Measurements from ENCODE around the gene DDX4.
"Not testable (repeated sequence)": the region's sequence is repeated elsewhere in the genome, so short reads cannot be mapped to it uniquely, and the experiment has no call there.

DDX4 gene

GRCh38 chr5:55712023-55712859, 25.6 kb upstream of the DDX4 start, which contains the start of gene SLC38A9:
TSS of gene SLC38A9 (minus strand) at chr5:55712324. CDS start at chr5:55697958, 14,366 bp downstream.
- peak within 1 kb of the TSS; percentile 99 for H3K4me3 Mint-ChIP-seq
- H3K4me1 Mint-ChIP-seq (ENCODE audit: low read depth): peaks cover 27% of the 10 kb centered on the region
- peak within 1 kb of the TSS; percentile 88 for H3K27ac Mint-ChIP-seq
- peaks cover 22% of the 10 kb centered on the region for H3K36me3 Mint-ChIP-seq (ENCODE audit: low read depth)
- DNase-seq (ENCODE audit: low spot score): peak; percentile 92
- peaks cover 11% of the 10 kb centered on the region for H3K9me3 Mint-ChIP-seq
- H3K27me3 Mint-ChIP-seq (ENCODE audit: low read depth): no peaks in the 10 kb centered on the region

GRCh38 chr5:55713871-55714270, 24.0 kb upstream of the DDX4 start:
- Mint-ChIP-seq H3K4me1 (ENCODE audit: low read depth) (peaks cover 16% of the 10 kb centered on the region), H3K36me3 (ENCODE audit: low read depth) (peaks cover 6% of the 10 kb centered on the region), H3K9me3 (peaks cover 11% of the 10 kb centered on the region), H3K27me3 (ENCODE audit: low read depth) (no peaks in the 10 kb centered on the region), H3K27ac (no peak overlapping the region), H3K4me3 (no peak overlapping the region)
- DNase-seq (ENCODE audit: low spot score): no peak

GRCh38 chr5:55714339-55714738, 23.5 kb upstream of the DDX4 start:
- Mint-ChIP-seq H3K27me3 (ENCODE audit: low read depth) (no peaks in the 10 kb centered on the region), H3K4me3 (no peak overlapping the region), H3K36me3 (ENCODE audit: low read depth) (peaks cover 5% of the 10 kb centered on the region), H3K27ac (no peak overlapping the region), H3K9me3 (peaks cover 15% of the 10 kb centered on the region), H3K4me1 (ENCODE audit: low read depth) (peaks cover 13% of the 10 kb centered on the region)
- DNase-seq (ENCODE audit: low spot score): no peak

GRCh38 chr5:55714749-55715148, 23.1 kb upstream of the DDX4 start:
- H3K9me3 Mint-ChIP-seq: peaks cover 15% of the 10 kb centered on the region
- no peak overlapping the region for H3K4me3 Mint-ChIP-seq
- H3K27ac Mint-ChIP-seq: no peak overlapping the region
- peaks cover 5% of the 10 kb centered on the region for H3K36me3 Mint-ChIP-seq (ENCODE audit: low read depth)
- no peaks in the 10 kb centered on the region for H3K27me3 Mint-ChIP-seq (ENCODE audit: low read depth)
- H3K4me1 Mint-ChIP-seq (ENCODE audit: low read depth): peaks cover 13% of the 10 kb centered on the region
- DNase-seq (ENCODE audit: low spot score): no peak

GRCh38 chr5:55715519-55716078, 22.3 kb upstream of the DDX4 start:
- H3K4me3 Mint-ChIP-seq: no peak overlapping the region
- peaks cover 5% of the 10 kb centered on the region for H3K36me3 Mint-ChIP-seq (ENCODE audit: low read depth)
- peaks cover 15% of the 10 kb centered on the region for H3K9me3 Mint-ChIP-seq
- peaks cover 15% of the 10 kb centered on the region for H3K4me1 Mint-ChIP-seq (ENCODE audit: low read depth)
- H3K27ac Mint-ChIP-seq: no peak overlapping the region
- DNase-seq (ENCODE audit: low spot score): no peak
- no peaks in the 10 kb centered on the region for H3K27me3 Mint-ChIP-seq (ENCODE audit: low read depth)

GRCh38 chr5:55719026-55719425, 18.8 kb upstream of the DDX4 start:
- not testable (repeated sequence) for H3K4me1 Mint-ChIP-seq (ENCODE audit: low read depth); H3K36me3 Mint-ChIP-seq (ENCODE audit: low read depth); H3K4me3 Mint-ChIP-seq; DNase-seq (ENCODE audit: low spot score); H3K27ac Mint-ChIP-seq; H3K27me3 Mint-ChIP-seq (ENCODE audit: low read depth)
- H3K9me3 Mint-ChIP-seq: peaks cover 15% of the 10 kb centered on the region

- Mint-ChIP-seq H3K9me3 (peaks cover 14% of the 10 kb centered on the region), H3K4me3 (no peak overlapping the region), H3K27ac (no peak overlapping the region), H3K36me3 (ENCODE audit: low read depth) (peaks cover 5% of the 10 kb centered on the region), H3K4me1 (ENCODE audit: low read depth) (peaks cover 11% of the 10 kb centered on the region), H3K27me3 (ENCODE audit: low read depth) (no peaks in the 10 kb centered on the region)
- DNase-seq (ENCODE audit: low spot score): no peak
Measured at GRCh38 chr5:55720188-55720703, 17.6 kb upstream of the DDX4 start.

- no peak overlapping the region for H3K4me3 Mint-ChIP-seq
- H3K27ac Mint-ChIP-seq: no peak overlapping the region
- peaks cover 12% of the 10 kb centered on the region for H3K4me1 Mint-ChIP-seq (ENCODE audit: low read depth)
- no peaks in the 10 kb centered on the region for H3K36me3 Mint-ChIP-seq (ENCODE audit: low read depth)
- H3K27me3 Mint-ChIP-seq (ENCODE audit: low read depth): no peaks in the 10 kb centered on the region
- H3K9me3 Mint-ChIP-seq: peaks cover under 1% of the 10 kb centered on the region
- DNase-seq (ENCODE audit: low spot score): no peak
Measured at GRCh38 chr5:55724281-55724680, 13.6 kb upstream of the DDX4 start.

- peaks cover 14% of the 10 kb centered on the region for H3K27me3 Mint-ChIP-seq (ENCODE audit: low read depth)
- DNase-seq (ENCODE audit: low spot score): no peak
- no peaks in the 10 kb centered on the region for H3K9me3 Mint-ChIP-seq
- peaks cover 4% of the 10 kb centered on the region for H3K4me1 Mint-ChIP-seq (ENCODE audit: low read depth)
- H3K4me3 Mint-ChIP-seq: no peak overlapping the region
- H3K36me3 Mint-ChIP-seq (ENCODE audit: low read depth): no peaks in the 10 kb centered on the region
- H3K27ac Mint-ChIP-seq: no peak overlapping the region
Measured at GRCh38 chr5:55731848-55732247, 6.0 kb upstream of the DDX4 start.

- H3K4me3 Mint-ChIP-seq: no peak overlapping the region
- H3K4me1 Mint-ChIP-seq (ENCODE audit: low read depth): peaks cover 3% of the 10 kb centered on the region
- DNase-seq (ENCODE audit: low spot score): no peak
- peaks cover 14% of the 10 kb centered on the region for H3K27me3 Mint-ChIP-seq (ENCODE audit: low read depth)
- no peaks in the 10 kb centered on the region for H3K36me3 Mint-ChIP-seq (ENCODE audit: low read depth)
- H3K27ac Mint-ChIP-seq: no peak overlapping the region
- no peaks in the 10 kb centered on the region for H3K9me3 Mint-ChIP-seq
Measured at GRCh38 chr5:55732585-55732984, 5.3 kb upstream of the DDX4 start.

- H3K9me3 Mint-ChIP-seq: no peaks in the 10 kb centered on the region
- no peak for DNase-seq (ENCODE audit: low spot score)
- peaks cover 18% of the 10 kb centered on the region for H3K27me3 Mint-ChIP-seq (ENCODE audit: low read depth)
- no peak overlapping the region for H3K4me3 Mint-ChIP-seq
- H3K36me3 Mint-ChIP-seq (ENCODE audit: low read depth): no peaks in the 10 kb centered on the region
- peaks cover 4% of the 10 kb centered on the region for H3K4me1 Mint-ChIP-seq (ENCODE audit: low read depth)
- H3K27ac Mint-ChIP-seq: no peak overlapping the region
Measured at GRCh38 chr5:55734658-55735057, 3.2 kb upstream of the DDX4 start.

- H3K27ac Mint-ChIP-seq: no peak overlapping the region
Measured at GRCh38 chr5:55742778-55743177, 4.9 kb downstream of the DDX4 start.

GRCh38 chr5:55747778-55748318, 10.0 kb downstream of the DDX4 start:
- no peaks in the 10 kb centered on the region for H3K36me3 Mint-ChIP-seq (ENCODE audit: low read depth)
- no peak overlapping the region for H3K27ac Mint-ChIP-seq
- no peaks in the 10 kb centered on the region for H3K9me3 Mint-ChIP-seq
- DNase-seq (ENCODE audit: low spot score): no peak
- H3K4me3 Mint-ChIP-seq: no peak overlapping the region
- H3K4me1 Mint-ChIP-seq (ENCODE audit: low read depth): peaks cover 5% of the 10 kb centered on the region
- H3K27me3 Mint-ChIP-seq (ENCODE audit: low read depth): no peaks in the 10 kb centered on the region

More at GRCh38 chr5:55742778-55743177, 4.9 kb downstream of the DDX4 start:
- H3K4me1 Mint-ChIP-seq (ENCODE audit: low read depth): peaks cover 2% of the 10 kb centered on the region
- no peak overlapping the region for H3K4me3 Mint-ChIP-seq
- DNase-seq (ENCODE audit: low spot score): no peak
- peaks cover 7% of the 10 kb centered on the region for H3K27me3 Mint-ChIP-seq (ENCODE audit: low read depth)
- H3K9me3 Mint-ChIP-seq: no peaks in the 10 kb centered on the region
- H3K36me3 Mint-ChIP-seq (ENCODE audit: low read depth): no peaks in the 10 kb centered on the region

GRCh38 chr5:55749387-55749786, 11.5 kb downstream of the DDX4 start:
- Mint-ChIP-seq H3K36me3 (ENCODE audit: low read depth) (peaks cover 2% of the 10 kb centered on the region), H3K27me3 (ENCODE audit: low read depth) (no peaks in the 10 kb centered on the region), H3K4me3 (no peak overlapping the region), H3K27ac (no peak overlapping the region), H3K9me3 (no peaks in the 10 kb centered on the region), H3K4me1 (ENCODE audit: low read depth) (peaks cover 5% of the 10 kb centered on the region)
- DNase-seq (ENCODE audit: low spot score): no peak
